Progenitor cell of endocrine pancreas (in vitro differentiated cells): Measurements from ENCODE around the gene SLC38A8. TPM values are rescaled to one million over a fixed set of nuclear protein-coding genes. Genes with fewer than 3 reads are reported as not detected.

ENCODE experiments used
- DNase-seq: peaks from one replicate; pipeline ENCODE4 v3.0.0; 2021; ENCODE audit warnings: low spot score; ENCODE audit not compliant: unreplicated experiment
- H3K27ac Mint-ChIP-seq: 2 replicates; pipeline ENCODE4 v1.8.0; 2021; ENCODE audit warnings: mild to moderate bottlenecking, moderate library complexity, mixed read lengths
- H3K27me3 Mint-ChIP-seq: 2 replicates; pipeline ENCODE4 v1.8.0; 2021; ENCODE audit warnings: mixed read lengths
- H3K36me3 Mint-ChIP-seq: 2 replicates; pipeline ENCODE4 v1.8.0; 2022; ENCODE audit warnings: mixed read lengths; ENCODE audit not compliant: insufficient read depth
- H3K4me1 Mint-ChIP-seq: 2 replicates; pipeline ENCODE4 v1.8.0; 2021; ENCODE audit warnings: low read depth, mixed read lengths
- H3K4me3 Mint-ChIP-seq: 2 replicates; pipeline ENCODE4 v1.8.0; 2021; ENCODE audit warnings: low read depth, mild to moderate bottlenecking, moderate library complexity, mixed read lengths
- H3K9me3 Mint-ChIP-seq: 2 replicates; pipeline ENCODE4 v1.8.0; 2021; ENCODE audit warnings: low read depth, mixed read lengths
- CTCF ChIP-seq: fragments of 200-600 bp; sonication (generic); IDR thresholded peaks from one replicate; pipeline ENCODE4 v1.5.0; 2021; ENCODE audit warnings: antibody characterized with exemption, mild to moderate bottlenecking; ENCODE audit not compliant: unreplicated experiment
- total RNA-seq: library from RNA; stranded (reverse); gene quantifications from 2 replicates; pipeline ENCODE4 v1.2.1, GENCODE V29; 2021

The SLC38A8 gene
- total RNA-seq, 1 donor from 2014 or later, result 0.24 TPM

GRCh38 chr16:83968306-83968851, 74.2 kb downstream of the SLC38A8 start:
- DNase-seq, result no peak
- Mint-ChIP-seq H3K9me3 (no peaks in the 10 kb centered on the region), H3K27ac (no peak overlapping the region), H3K4me1 (no peaks in the 10 kb centered on the region), H3K36me3 (no peaks in the 10 kb centered on the region), H3K27me3 (peaks cover 10% of the 10 kb centered on the region), H3K4me3 (no peak overlapping the region)
- TF ChIP-seq CTCF, result no peak

- H3K4me1 Mint-ChIP-seq, result no peaks in the 10 kb centered on the region
- H3K27me3 Mint-ChIP-seq, result peaks cover 10% of the 10 kb centered on the region
- peak; percentile 89 for TF ChIP-seq CTCF
- no peak within 1 kb of the TSS for H3K27ac Mint-ChIP-seq
- DNase-seq, result peak; percentile 49
- H3K36me3 Mint-ChIP-seq, result no peaks in the 10 kb centered on the region
- H3K9me3 Mint-ChIP-seq, result no peaks in the 10 kb centered on the region
- H3K4me3 Mint-ChIP-seq, result peak within 1 kb of the TSS; percentile 66
Observed at GRCh38 chr16:83967838-83968305, 74.7 kb downstream of the SLC38A8 start, which contains the start of gene NECAB2. Gene NECAB2, plus strand, starts transcription at chr16:83968244. Its CDS starts 405 bp downstream, at chr16:83968649.

GRCh38 chr16:83967091-83967490, 75.5 kb downstream of the SLC38A8 start:
- Mint-ChIP-seq H3K27me3 (peaks cover 10% of the 10 kb centered on the region), H3K36me3 (no peaks in the 10 kb centered on the region), H3K27ac (no peak overlapping the region), H3K9me3 (no peaks in the 10 kb centered on the region), H3K4me1 (no peaks in the 10 kb centered on the region), H3K4me3 (peak overlapping the region; percentile 33)
- TF ChIP-seq CTCF, result no peak
- DNase-seq, result no peak

GRCh38 chr16:83966153-83966696, 76.4 kb downstream of the SLC38A8 start:
- H3K36me3 Mint-ChIP-seq, result no peaks in the 10 kb centered on the region
- no peaks in the 10 kb centered on the region for H3K4me1 Mint-ChIP-seq
- H3K4me3 Mint-ChIP-seq, result no peak overlapping the region
- no peaks in the 10 kb centered on the region for H3K9me3 Mint-ChIP-seq
- no peak for DNase-seq
- no peak for TF ChIP-seq CTCF
- no peak overlapping the region for H3K27ac Mint-ChIP-seq
- H3K27me3 Mint-ChIP-seq, result peaks cover 10% of the 10 kb centered on the region

- H3K36me3 Mint-ChIP-seq, result no peaks in the 10 kb centered on the region
- H3K27me3 Mint-ChIP-seq, result peaks cover 10% of the 10 kb centered on the region
- H3K27ac Mint-ChIP-seq, result no peak overlapping the region
- H3K9me3 Mint-ChIP-seq, result no peaks in the 10 kb centered on the region
- no peak overlapping the region for H3K4me3 Mint-ChIP-seq
- no peak for TF ChIP-seq CTCF
- no peak for DNase-seq
- H3K4me1 Mint-ChIP-seq, result no peaks in the 10 kb centered on the region
Observed at GRCh38 chr16:83965444-83966152, 77.0 kb downstream of the SLC38A8 start.
